Esophagus muscularis mucosa (tissue), 4 donors: ENCODE measurements around the gene VWA7. TPM values are rescaled to one million over a fixed set of nuclear protein-coding genes. Genes with fewer than 3 reads are reported as not detected.

ENCODE experiments used
- DNase-seq: peaks from one replicate; pipeline ENCODE4 v3.0.0-alpha.2; 2017; ENCODE audit errors: extremely low spot score
- H3K27ac ChIP-seq, 4 donors: fragments of 200-600 bp; sonication (generic); replicated peaks in 1 of 4; 1 replicate in 3 of 4; 2 replicates in 1 of 4; pipeline ENCODE4 v1.5.1; 2016 to 2019; ENCODE audit warnings: mild to moderate bottlenecking in 1 of 4
- H3K27me3 ChIP-seq, 4 donors: fragments of 200-600 bp; sonication (generic); one replicate each; pipeline versions ENCODE4 v1.5.1 to v1.6.0; 2016 to 2019
- H3K36me3 ChIP-seq, 4 donors: fragments of 200-600 bp; sonication (generic); one replicate each; pipeline ENCODE4 v1.5.1; 2016 to 2019
- H3K4me1 ChIP-seq, 4 donors: fragments of 200-600 bp; sonication (generic); one replicate each; pipeline ENCODE4 v1.5.1; 2016 to 2019
- H3K4me3 ChIP-seq, 4 donors: fragments of 200-600 bp; sonication (generic); 1 replicate in 2 of 4; 2 replicates in 2 of 4; pipeline ENCODE4 v1.5.1; 2016 to 2019; ENCODE audit warnings: mild to moderate bottlenecking in 4 of 4, moderate library complexity in 1 of 4
- H3K9me3 ChIP-seq, 4 donors: fragments of 200-600 bp; sonication (generic); 1 replicate in 3 of 4; 2 replicates in 1 of 4; pipeline ENCODE4 v1.5.1; 2016 to 2019
- EP300 ChIP-seq: sonication (generic); formaldehyde crosslinking; IDR thresholded peaks from one replicate; pipeline ENCODE4 v1.6.1; 2017; ENCODE audit warnings: antibody characterized with exemption
- POLR2A ChIP-seq: fragments of 450-650 bp; IDR thresholded peaks from one replicate; pipeline ENCODE4 v1.6.1; 2017; ENCODE audit warnings: antibody characterized with exemption, moderate library complexity, mild to moderate bottlenecking, low read depth
- POLR2AphosphoS5 ChIP-seq, 2 donors: sonication (generic); formaldehyde crosslinking; IDR thresholded peaks; one replicate each; pipeline ENCODE4 v1.6.1; 2017; ENCODE audit warnings: antibody characterized with exemption in 2 of 2
- WGBS: methylation state at CpG from one replicate; pipeline ENCODE4 v1.1.5; 2018; 5-methylcytosine and 5-hydroxymethylcytosine counted together
- intact Hi-C: fragments of 100-400 bp; cut with DNase I; formaldehyde crosslinking; loops from one replicate; pipeline ENCODE4 v1.15.1; 2023
- total RNA-seq, 4 donors: library from RNA; depleted of rRNA; stranded (reverse); fragments of >200 nt; gene quantifications; one replicate each; pipeline versions ENCODE4 v1.1.0 to v1.2.1, GENCODE V29; 2016
- TF ChIP-seq, protein P1 (sequence below), 3 experiments: fragments of 200-600 bp in 2 of 3; fragments of 450-650 bp in 1 of 3; sonication (generic) in 2 of 3; IDR thresholded peaks; one replicate each; pipeline ENCODE4 v1.5.1; 2017 to 2019; ENCODE audit warnings: antibody characterized with exemption in 3 of 3, mild to moderate bottlenecking in 2 of 3, moderate library complexity in 1 of 3

The VWA7 gene
- total RNA-seq, 4 donors from 2014 or later = 0.40 to 0.50 (median 0.45) TPM; not detected in 1

GRCh38 chr6:31741815-31742214 lies 35.3 kb downstream of the VWA7 start:
- H3K27ac ChIP-seq = no peak overlapping the region
- H3K4me1 ChIP-seq = peaks cover 25 to 41% (median 37%) of the 10 kb centered on the region in 4 donors
- WGBS = 90% methylated on average over 2 of the region's 2 CpGs
- H3K27me3 ChIP-seq = no peaks in the 10 kb centered on the region
- no peak for TF ChIP-seq POLR2AphosphoS5 (IDR thresholded peaks at IDR 0.05)
- TF ChIP-seq EP300 = no peak
- TF ChIP-seq POLR2A = no peak
- TF ChIP-seq, protein P1, sequence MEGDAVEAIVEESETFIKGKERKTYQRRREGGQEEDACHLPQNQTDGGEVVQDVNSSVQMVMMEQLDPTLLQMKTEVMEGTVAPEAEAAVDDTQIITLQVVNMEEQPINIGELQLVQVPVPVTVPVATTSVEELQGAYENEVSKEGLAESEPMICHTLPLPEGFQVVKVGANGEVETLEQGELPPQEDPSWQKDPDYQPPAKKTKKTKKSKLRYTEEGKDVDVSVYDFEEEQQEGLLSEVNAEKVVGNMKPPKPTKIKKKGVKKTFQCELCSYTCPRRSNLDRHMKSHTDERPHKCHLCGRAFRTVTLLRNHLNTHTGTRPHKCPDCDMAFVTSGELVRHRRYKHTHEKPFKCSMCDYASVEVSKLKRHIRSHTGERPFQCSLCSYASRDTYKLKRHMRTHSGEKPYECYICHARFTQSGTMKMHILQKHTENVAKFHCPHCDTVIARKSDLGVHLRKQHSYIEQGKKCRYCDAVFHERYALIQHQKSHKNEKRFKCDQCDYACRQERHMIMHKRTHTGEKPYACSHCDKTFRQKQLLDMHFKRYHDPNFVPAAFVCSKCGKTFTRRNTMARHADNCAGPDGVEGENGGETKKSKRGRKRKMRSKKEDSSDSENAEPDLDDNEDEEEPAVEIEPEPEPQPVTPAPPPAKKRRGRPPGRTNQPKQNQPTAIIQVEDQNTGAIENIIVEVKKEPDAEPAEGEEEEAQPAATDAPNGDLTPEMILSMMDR (IDR thresholded peaks at IDR 0.05) = no peak
- no peaks in the 10 kb centered on the region for H3K9me3 ChIP-seq
- intact Hi-C loops = no loop called here
- DNase-seq = no peak
- H3K4me3 ChIP-seq = no peak overlapping the region
- H3K36me3 ChIP-seq = peaks cover 0 to 8% (median 0%) of the 10 kb centered on the region in 4 donors

- Histone ChIP-seq H3K27ac (peak overlapping the region; percentile 48 to 73 (median 68)), H3K36me3 (peaks cover 0 to 8% (median 0%) of the 10 kb centered on the region in 4 donors), H3K9me3 (no peaks in the 10 kb centered on the region), H3K4me1 (peaks cover 29 to 41% (median 38%) of the 10 kb centered on the region in 4 donors), H3K4me3 (peak overlapping the region; percentile 69 to 78 (median 73)), H3K27me3 (no peaks in the 10 kb centered on the region)
- no peak for DNase-seq
- 22% methylated on average over 29 of the region's 29 CpGs for WGBS
- intact Hi-C loops = no loop called here
- TF ChIP-seq POLR2AphosphoS5 (IDR thresholded peaks at IDR 0.05) = no peak
- TF ChIP-seq, protein P1 (IDR thresholded peaks at IDR 0.05) = no peak
Observed at GRCh38 chr6:31740397-31741223, 36.5 kb downstream of the VWA7 start.

DNA sequence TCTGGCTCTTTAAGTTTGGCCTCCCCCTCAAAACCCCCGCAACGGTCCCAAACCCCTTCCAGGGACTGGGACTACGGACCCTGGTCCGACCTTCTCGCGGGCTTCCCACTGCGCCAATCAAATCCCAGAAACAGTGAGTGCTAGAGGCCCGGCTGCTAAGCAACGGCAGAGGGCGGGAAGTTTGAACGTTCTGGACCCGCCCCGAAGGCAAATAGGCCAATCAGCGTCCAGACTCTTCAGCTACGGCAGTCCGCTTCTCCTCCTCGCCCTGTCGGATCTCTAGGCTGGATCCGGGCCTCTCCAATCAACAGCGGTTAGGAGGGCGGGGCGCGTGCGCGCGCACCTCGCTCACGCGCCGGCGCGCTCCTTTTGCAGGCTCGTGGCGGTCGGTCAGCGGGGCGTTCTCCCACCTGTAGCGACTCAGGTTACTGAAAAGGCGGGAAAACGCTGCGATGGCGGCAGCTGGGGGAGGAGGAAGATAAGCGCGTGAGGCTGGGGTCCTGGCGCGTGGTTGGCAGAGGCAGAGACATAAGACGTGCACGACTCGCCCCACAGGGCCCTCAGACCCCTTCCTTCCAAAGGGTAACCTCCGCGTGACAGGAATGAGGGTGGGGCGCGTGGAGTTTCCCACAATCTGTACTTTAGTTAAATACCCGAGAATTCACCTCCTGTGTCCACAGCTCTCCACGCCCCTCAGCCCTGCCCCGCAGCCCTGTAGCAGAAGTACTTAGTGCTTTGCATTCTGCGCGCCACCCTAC lies 37.3 kb downstream of the VWA7 start, which contains the start of gene MSH5:
MSH5 (plus strand) TSS at position 367 of the 758 bp plus-strand sequence. CDS start 462 bp downstream, outside the sequence.
- H3K27me3 ChIP-seq = no peaks in the 10 kb centered on the region
- TF ChIP-seq POLR2A = no peak
- TF ChIP-seq, protein P1 (IDR thresholded peaks at IDR 0.05) = peak in 1 of 3 experiments; percentile 12
- TF ChIP-seq POLR2AphosphoS5 (IDR thresholded peaks at IDR 0.05) = peak; percentile 84 to 88
- TF ChIP-seq EP300 = no peak
- 2% methylated on average over 13 of the region's 58 CpGs for WGBS
- intact Hi-C loops = loop anchor here (5.0 kb wide), 1 partner anchor 57 kb away; the partner anchor contains the start of gene VARS1
- no peaks in the 10 kb centered on the region for H3K9me3 ChIP-seq
- peak within 1 kb of the TSS; percentile 48 to 90 (median 78) for H3K27ac ChIP-seq
- peak within 1 kb of the TSS; percentile 69 to 78 (median 73) for H3K4me3 ChIP-seq
- peak; percentile 100 for DNase-seq
- H3K36me3 ChIP-seq = peaks cover 0 to 8% (median 0%) of the 10 kb centered on the region in 4 donors
- peaks cover 29 to 47% (median 43%) of the 10 kb centered on the region in 4 donors for H3K4me1 ChIP-seq

DNA sequence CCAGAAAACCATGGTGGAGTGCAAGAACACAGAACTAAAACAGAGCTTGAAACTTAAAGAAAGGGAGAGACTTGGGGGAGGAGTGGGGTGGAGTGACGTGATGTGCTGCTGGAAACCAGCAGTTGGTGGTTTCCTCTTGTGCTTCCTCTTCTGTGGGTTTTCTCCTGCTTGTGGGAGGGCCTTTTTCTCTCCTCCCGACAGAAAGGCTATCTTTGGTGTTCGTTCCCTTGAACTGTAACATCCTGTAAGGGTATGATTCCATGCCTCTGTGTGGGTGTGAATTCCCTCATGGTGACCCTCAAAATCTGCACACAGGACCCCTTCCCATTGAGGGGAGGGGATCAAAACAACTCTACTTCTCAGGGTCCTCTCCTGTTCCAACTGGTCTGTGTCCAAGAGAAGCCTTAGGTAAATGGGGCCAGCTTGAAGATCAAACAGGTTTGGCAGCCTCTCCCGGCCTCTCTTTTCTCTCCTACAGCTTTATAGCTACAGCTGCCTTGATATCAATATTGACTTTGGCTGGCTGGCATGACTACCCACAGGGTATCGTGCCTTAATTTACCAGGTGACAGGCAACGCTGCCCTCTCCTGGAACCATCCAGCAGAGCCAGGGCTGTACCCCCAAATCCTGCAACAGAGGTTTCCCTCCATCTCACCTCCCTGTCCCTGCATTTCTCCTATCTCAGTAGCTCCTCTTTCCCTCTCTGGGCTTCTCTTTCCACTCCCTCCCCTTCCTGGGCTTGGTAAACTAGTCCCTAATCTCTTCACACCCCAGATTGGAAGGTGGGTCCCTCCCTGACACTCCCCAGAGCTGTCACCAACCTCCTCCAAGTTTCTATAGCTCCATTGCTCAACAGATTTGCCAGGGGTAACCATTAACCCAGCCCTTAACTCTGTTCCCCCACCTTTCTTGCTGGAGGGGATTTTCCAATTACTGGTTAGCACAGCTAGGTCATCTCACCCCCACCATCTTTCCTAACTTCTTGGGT lies 38.8 kb downstream of the VWA7 start:
- 23% methylated on average over 6 of the region's 6 CpGs for WGBS
- peaks cover 43 to 62% (median 58%) of the 10 kb centered on the region in 4 donors for H3K4me1 ChIP-seq
- peaks cover 8 to 19% (median 9%) of the 10 kb centered on the region in 4 donors for H3K36me3 ChIP-seq
- peak overlapping the region; percentile 86 to 93 (median 90) for H3K27ac ChIP-seq
- H3K9me3 ChIP-seq = no peaks in the 10 kb centered on the region
- TF ChIP-seq POLR2A (no peak), EP300 (no peak), POLR2AphosphoS5 (IDR thresholded peaks at IDR 0.05) (peak; percentile 44 to 64)
- TF ChIP-seq, protein P1 (IDR thresholded peaks at IDR 0.05) = no peak
- intact Hi-C loops = loop anchor here (5.0 kb wide), 1 partner anchor 59 kb away; the partner anchor contains the start of gene VARS1
- DNase-seq = no peak
- H3K27me3 ChIP-seq = no peaks in the 10 kb centered on the region
- no peak overlapping the region for H3K4me3 ChIP-seq
